GM12873 (cell line): ENCODE data around the gene CMTM4.

Experiments
- TF ChIP-seq, protein P1 (sequence below): IDR thresholded peaks from 2 replicates; pipeline ENCODE4 v1.5.1; 2012; ENCODE audit warnings: low read depth, mild to moderate bottlenecking, moderate library complexity, low read length, control low read depth; ENCODE audit not compliant: insufficient read depth; ENCODE audit errors: missing control alignments

The CMTM4 gene

DNA sequence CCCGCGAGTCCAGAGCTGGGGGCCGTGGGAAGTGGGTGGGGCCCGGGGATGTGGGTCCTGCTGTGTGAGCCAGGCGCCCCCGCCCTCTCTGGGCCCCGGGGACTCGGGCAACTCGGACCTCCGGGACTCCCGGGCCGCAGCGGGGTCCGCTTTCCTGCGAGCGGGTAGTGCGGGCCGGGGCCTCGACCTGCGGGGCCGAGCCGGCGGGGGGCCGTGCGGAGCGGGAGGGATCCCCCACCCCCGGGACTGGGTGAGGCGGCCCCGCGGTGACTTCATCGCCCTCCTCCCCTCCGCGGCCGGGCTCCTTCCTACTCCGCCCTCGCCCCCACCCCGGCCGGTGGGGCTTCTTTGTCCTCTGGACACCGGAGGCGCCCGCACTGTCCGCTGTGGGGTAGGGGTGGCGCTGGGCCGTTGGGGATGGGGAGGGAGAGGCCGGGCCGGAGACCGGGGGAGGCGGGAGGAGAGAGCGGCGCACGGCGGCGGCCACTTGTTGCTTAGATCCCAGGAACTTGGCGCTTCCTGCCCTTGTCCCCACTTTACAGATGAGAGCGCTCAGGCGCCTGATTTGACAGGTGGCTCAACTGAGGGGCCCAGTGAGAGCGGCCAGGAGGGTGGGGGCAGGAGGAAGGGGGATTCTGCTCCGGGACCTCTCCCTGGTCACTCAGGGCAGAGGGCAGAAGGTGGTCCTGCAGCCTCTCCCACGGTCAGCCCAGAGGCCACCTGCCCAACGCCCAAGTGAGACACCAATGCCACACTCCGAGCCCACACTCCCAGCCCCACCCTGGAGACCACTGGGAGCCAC, 91.2 kb downstream of the CMTM4 start:
- TF ChIP-seq, protein P1, sequence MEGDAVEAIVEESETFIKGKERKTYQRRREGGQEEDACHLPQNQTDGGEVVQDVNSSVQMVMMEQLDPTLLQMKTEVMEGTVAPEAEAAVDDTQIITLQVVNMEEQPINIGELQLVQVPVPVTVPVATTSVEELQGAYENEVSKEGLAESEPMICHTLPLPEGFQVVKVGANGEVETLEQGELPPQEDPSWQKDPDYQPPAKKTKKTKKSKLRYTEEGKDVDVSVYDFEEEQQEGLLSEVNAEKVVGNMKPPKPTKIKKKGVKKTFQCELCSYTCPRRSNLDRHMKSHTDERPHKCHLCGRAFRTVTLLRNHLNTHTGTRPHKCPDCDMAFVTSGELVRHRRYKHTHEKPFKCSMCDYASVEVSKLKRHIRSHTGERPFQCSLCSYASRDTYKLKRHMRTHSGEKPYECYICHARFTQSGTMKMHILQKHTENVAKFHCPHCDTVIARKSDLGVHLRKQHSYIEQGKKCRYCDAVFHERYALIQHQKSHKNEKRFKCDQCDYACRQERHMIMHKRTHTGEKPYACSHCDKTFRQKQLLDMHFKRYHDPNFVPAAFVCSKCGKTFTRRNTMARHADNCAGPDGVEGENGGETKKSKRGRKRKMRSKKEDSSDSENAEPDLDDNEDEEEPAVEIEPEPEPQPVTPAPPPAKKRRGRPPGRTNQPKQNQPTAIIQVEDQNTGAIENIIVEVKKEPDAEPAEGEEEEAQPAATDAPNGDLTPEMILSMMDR: no peak

DNA sequence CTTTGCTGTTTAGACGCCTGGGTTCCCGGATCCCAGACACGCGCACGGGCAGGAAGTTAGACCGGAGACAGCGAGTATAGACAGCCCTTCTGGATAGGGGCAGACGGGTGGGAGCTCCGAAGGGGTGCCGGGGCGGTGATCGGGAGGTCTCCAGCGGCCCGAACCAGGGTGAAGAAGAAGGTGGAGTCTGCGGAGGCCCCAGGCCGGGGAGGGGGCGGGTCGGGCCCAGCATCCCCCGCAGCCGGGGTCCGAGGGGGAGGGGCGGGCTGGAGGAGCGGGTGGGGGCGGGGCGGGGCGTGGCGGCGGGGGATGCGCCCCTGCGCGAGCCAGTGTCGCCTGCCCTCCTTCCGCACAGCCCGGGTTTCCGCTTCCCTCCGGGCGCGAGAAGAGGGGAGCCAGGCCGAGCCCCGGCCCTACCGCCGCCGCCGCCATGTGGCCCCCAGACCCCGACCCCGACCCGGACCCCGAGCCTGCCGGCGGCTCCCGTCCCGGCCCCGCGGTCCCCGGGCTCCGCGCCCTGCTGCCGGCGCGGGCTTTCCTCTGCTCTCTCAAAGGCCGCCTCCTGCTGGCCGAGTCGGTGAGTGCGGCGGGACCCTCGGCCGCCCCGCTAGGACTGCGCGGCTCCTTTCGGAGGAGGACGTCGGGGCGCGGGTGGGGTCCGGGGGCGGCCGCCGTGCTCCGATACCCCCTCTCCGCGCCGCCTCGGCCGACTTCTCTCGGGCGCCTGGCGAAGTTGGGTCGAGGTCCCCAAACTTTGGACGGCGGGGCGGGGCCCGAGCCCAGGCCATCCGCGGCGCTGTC, 92.0 kb downstream of the CMTM4 start, which contains the start of gene CMTM3:
TSS of gene CMTM3 (plus strand) at position 329 of the 801 bp plus-strand sequence. CDS start at position 431, 102 bp downstream.
- TF ChIP-seq, protein P1: peak; percentile 61

DNA sequence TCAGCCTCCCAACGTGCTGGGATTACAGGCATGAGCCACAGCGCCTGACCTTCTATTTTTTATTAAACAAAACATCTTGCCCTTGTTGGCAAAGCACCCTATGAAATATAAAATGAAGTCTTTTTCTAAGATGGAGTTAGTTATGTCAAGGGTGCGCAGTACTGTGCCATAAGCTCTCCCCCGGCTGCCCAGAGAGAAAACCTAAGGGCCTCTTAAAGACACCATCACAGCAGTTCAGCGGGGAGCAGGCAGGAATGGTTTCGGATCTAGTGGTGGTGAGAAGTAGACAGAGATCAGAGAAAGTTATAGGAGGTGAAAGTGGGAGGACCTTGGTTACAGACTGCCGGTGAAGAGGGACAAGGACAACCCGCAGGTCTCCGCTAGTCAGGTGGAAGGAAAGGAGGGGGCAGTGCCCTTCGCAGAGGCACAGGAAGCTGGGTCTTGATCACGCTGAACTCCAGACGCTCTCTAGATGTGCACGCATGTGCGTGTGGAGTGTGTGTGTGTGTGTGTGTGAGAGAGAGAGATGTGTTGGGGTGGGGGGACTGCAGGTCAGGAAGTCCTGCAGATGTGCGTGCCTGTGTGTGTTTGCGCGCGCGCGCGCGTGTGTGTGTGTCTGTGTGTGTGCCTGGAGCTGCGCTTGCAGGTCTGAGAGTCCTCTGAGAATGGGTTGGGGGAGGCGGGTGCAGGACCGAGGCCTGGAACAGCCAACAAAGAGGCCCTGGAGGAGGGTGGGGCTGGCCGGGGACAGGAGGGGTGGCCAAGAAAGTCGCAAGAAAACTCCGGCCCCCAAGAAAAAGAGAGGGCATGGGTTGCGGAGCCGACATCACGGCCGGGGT, 92.8 kb downstream of the CMTM4 start:
- TF ChIP-seq, protein P1: no peak

DNA sequence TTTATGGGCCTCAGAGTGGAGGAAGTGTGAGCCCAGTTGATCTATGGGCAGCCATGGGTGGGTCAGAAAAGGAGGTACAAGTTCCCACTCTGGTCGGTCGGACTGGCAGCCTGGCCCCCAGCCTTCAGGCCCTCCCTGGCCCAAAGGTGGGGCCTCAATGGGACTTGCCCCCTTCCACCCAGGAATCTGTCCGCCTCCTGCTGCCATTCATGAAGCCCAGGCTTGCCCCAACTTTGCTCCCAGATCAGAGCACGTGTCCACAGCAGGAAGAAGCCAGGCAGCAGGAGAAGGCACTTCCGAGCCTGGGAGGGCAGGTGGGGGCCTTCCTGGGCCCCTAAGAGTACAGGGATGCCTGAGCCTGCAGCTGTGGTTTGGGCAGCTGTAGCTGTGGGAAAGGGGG, 95.1 kb downstream of the CMTM4 start:
- TF ChIP-seq, protein P1: no peak

DNA sequence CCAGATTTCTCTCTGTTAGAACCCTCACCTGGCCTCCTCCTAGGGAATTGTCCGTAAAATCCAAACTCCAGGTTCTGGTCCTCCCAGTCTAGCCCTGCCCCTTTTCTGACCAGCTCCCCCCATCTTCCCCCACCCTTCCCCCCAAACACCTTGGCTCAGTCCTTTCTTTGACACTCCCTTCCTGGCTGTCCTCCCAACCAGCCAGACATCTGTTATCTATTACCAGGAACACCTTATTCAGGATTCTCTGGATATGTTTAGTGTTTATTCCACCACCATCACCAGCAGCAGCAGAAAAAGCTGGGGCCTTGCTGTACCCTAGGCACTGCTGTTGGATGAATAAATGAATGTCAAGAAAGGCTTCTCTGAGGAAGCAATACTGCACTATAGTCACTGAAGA, 96.1 kb downstream of the CMTM4 start:
- TF ChIP-seq, protein P1: no peak

DNA sequence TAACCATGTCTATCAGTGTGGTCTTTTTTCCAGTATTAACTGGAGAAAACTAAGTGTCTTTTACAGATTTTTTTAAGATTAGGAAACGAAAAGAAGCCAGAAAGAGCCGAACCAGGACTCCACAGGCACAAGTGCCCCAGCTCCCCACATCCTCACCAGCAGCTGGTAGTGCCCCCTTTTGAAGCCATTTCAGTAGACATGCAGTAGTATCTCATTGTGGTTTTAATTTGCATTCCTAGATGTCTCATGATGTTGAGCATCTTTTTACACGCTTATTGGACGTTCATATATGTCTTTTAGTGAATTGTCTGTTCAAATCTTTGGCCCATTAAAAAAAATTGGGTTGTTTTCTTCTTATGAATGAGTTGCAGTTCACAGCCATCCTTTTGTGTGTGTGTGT, 96.8 kb downstream of the CMTM4 start:
- TF ChIP-seq, protein P1: no peak
